GM18511 (cell line): Measurements from ENCODE around the gene C3.
A peak's percentile ranks its signal among the peaks of the same experiment; 100 is the strongest.
"Not testable (repeated sequence)": the region's sequence is repeated elsewhere in the genome, so short reads cannot be mapped to it uniquely, and the experiment has no call there.

Experiments
- ATAC-seq: cut with Tn5 transposase; IDR thresholded peaks from one replicate; pipeline ENCODE4 v1.9.1; 2021; ENCODE audit warnings: mild to moderate bottlenecking, moderate library complexity; ENCODE audit not compliant: unreplicated experiment

C3 gene

GRCh38 chr19:6720369-6721137 lies at the start of gene C3:
TSS of gene C3 (minus strand) at chr19:6720650. CDS start at chr19:6720589, 61 bp downstream.
- ATAC-seq = no peak

- ATAC-seq = no peak
Measured at GRCh38 chr19:6769006-6769619, 48.7 kb upstream of the C3 start.

GRCh38 chr19:6768236-6768785 lies 47.9 kb upstream of the C3 start:
- no peak for ATAC-seq

- peak; percentile 72 for ATAC-seq
Measured at GRCh38 chr19:6767357-6768235, 47.1 kb upstream of the C3 start, which contains the start of gene SH2D3A. TSS of gene SH2D3A (minus strand) at chr19:6767435. CDS start at chr19:6763748, 3,687 bp downstream.

GRCh38 chr19:6767081-6767356 lies 46.6 kb upstream of the C3 start:
- ATAC-seq = peak; percentile 27

- ATAC-seq = no peak
Measured at GRCh38 chr19:6766357-6767080, 46.1 kb upstream of the C3 start.

- ATAC-seq = no peak
Measured at GRCh38 chr19:6765738-6766356, 45.4 kb upstream of the C3 start.

GRCh38 chr19:6762253-6762797 lies 41.9 kb upstream of the C3 start:
- ATAC-seq = not testable (repeated sequence)

GRCh38 chr19:6761053-6761676 lies 40.7 kb upstream of the C3 start:
- ATAC-seq = no peak

GRCh38 chr19:6760606-6761005 lies 40.2 kb upstream of the C3 start:
- no peak for ATAC-seq

- ATAC-seq = no peak
Measured at GRCh38 chr19:6754653-6755463, 34.4 kb upstream of the C3 start.

- no peak for ATAC-seq
Measured at GRCh38 chr19:6754136-6754535, 33.7 kb upstream of the C3 start.

- ATAC-seq = peak; percentile 89
Measured at GRCh38 chr19:6753178-6754031, 33.0 kb upstream of the C3 start.

- no peak for ATAC-seq
Measured at GRCh38 chr19:6752256-6753177, 32.1 kb upstream of the C3 start.

GRCh38 chr19:6751189-6751588 lies 30.7 kb upstream of the C3 start:
- ATAC-seq = no peak

GRCh38 chr19:6750062-6750461 lies 29.6 kb upstream of the C3 start:
- ATAC-seq = no peak

- ATAC-seq = not testable (repeated sequence)
Measured at GRCh38 chr19:6748543-6748942, 28.1 kb upstream of the C3 start.
